Type B pancreatic cell (in vitro differentiated cells): ENCODE data around the gene KRTAP4-9. TPM values are rescaled to one million over a fixed set of nuclear protein-coding genes. Genes with fewer than 3 reads are reported as not detected.
"Not testable (repeated sequence)": the region's sequence is repeated elsewhere in the genome, so short reads cannot be mapped to it uniquely, and the experiment has no call there.

Experiments used
- DNase-seq: peaks from one replicate; pipeline ENCODE4 v3.0.0; 2021; ENCODE audit warnings: mixed read lengths; ENCODE audit not compliant: unreplicated experiment; ENCODE audit errors: extremely low spot score
- H3K27ac Mint-ChIP-seq: 2 replicates; pipeline ENCODE4 v1.8.0; 2021; ENCODE audit warnings: mild to moderate bottlenecking, mixed read lengths
- H3K27me3 Mint-ChIP-seq: 2 replicates; pipeline ENCODE4 v1.8.0; 2021; ENCODE audit warnings: mixed read lengths
- H3K36me3 Mint-ChIP-seq: 2 replicates; pipeline ENCODE4 v1.8.0; 2021; ENCODE audit warnings: mixed read lengths
- H3K4me1 Mint-ChIP-seq: one replicate; pipeline ENCODE4 v1.8.0; 2021; ENCODE audit warnings: mixed read lengths; ENCODE audit not compliant: unreplicated experiment
- H3K4me3 Mint-ChIP-seq: 2 replicates; pipeline ENCODE4 v1.8.0; 2021; ENCODE audit warnings: mild to moderate bottlenecking, mixed read lengths
- H3K9me3 Mint-ChIP-seq: 2 replicates; pipeline ENCODE4 v1.8.0; 2021; ENCODE audit warnings: mixed read lengths
- total RNA-seq: library from RNA; stranded (reverse); gene quantifications from 2 replicates; pipeline ENCODE4 v1.2.1, GENCODE V29; 2021; ENCODE audit warnings: low replicate concordance
- TF ChIP-seq, protein P1 (sequence below): fragments of 200-600 bp; sonication (generic); conservative IDR thresholded peaks from 2 replicates; pipeline ENCODE4 v1.5.0; 2021; ENCODE audit warnings: antibody characterized with exemption, mild to moderate bottlenecking

Gene KRTAP4-9
- total RNA-seq, 1 donor from 2014 or later = not detected

DNA sequence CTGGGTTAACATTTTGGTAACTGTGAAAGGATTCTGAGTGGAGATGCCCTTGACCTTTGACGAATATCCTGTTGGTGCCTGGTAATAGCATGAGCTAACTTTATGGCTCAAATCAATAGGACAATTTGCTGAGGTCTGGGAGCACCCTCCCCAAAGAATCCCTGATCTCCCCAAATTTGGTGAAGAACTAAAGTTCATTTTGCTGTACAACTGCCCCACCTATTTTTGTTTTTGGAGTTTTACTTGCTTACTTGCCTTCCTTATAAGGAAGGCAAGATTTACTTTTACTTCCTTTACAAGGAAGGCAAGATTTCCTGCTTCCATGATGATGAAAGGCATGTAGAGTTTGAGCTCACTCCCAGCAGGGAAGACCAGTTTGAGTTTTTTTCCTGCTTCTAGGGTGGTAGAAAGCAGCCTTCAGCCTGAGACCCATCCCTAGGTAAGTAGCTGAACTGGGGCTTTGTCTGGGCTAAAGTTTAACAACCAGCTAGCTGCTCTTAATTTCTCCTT is 2.8 kb downstream of the KRTAP4-9 start:
- Mint-ChIP-seq H3K4me1 (peaks cover 4% of the 10 kb centered on the region), H3K27ac (peak overlapping the region; percentile 24), H3K36me3 (no peaks in the 10 kb centered on the region), H3K9me3 (peaks cover 6% of the 10 kb centered on the region), H3K4me3 (peak overlapping the region; percentile 24), H3K27me3 (no peaks in the 10 kb centered on the region)
- TF ChIP-seq, protein P1, sequence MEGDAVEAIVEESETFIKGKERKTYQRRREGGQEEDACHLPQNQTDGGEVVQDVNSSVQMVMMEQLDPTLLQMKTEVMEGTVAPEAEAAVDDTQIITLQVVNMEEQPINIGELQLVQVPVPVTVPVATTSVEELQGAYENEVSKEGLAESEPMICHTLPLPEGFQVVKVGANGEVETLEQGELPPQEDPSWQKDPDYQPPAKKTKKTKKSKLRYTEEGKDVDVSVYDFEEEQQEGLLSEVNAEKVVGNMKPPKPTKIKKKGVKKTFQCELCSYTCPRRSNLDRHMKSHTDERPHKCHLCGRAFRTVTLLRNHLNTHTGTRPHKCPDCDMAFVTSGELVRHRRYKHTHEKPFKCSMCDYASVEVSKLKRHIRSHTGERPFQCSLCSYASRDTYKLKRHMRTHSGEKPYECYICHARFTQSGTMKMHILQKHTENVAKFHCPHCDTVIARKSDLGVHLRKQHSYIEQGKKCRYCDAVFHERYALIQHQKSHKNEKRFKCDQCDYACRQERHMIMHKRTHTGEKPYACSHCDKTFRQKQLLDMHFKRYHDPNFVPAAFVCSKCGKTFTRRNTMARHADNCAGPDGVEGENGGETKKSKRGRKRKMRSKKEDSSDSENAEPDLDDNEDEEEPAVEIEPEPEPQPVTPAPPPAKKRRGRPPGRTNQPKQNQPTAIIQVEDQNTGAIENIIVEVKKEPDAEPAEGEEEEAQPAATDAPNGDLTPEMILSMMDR = no peak
- DNase-seq = no peak

DNA sequence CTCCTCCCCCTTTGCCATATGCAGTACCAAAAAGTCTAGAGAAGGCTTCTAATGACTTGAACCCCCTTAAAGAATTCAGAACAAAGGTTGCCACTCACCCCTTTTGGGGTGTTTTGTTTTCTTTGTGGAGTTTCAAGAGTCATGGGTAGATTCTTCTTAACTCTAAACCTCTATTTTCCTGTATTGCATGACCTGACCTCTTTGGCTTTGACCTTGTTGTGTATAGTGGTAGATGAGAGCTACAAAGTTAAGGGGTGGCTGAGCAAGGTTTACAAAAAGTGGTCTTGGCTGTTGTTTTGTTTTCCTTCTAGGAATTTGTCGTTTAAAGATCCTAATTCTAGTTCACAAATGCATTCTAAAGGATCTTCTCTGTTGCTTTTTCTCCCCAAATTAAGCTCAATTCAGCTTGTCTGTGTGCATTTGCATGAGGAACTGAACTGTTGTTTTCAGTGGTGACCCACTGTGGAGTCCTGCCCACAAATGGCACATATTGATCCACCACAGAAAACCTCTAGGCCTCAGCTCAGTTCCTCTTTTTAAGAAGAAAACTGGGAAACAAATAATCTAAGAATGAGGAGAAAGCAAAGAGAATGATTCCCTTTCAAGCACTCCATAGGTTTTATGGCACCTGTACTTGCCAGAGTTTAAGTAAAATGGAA is 3.7 kb downstream of the KRTAP4-9 start:
- H3K36me3 Mint-ChIP-seq, H3K4me3 Mint-ChIP-seq, H3K27ac Mint-ChIP-seq, H3K9me3 Mint-ChIP-seq, DNase-seq, H3K4me1 Mint-ChIP-seq, H3K27me3 Mint-ChIP-seq: not testable (repeated sequence)

DNA sequence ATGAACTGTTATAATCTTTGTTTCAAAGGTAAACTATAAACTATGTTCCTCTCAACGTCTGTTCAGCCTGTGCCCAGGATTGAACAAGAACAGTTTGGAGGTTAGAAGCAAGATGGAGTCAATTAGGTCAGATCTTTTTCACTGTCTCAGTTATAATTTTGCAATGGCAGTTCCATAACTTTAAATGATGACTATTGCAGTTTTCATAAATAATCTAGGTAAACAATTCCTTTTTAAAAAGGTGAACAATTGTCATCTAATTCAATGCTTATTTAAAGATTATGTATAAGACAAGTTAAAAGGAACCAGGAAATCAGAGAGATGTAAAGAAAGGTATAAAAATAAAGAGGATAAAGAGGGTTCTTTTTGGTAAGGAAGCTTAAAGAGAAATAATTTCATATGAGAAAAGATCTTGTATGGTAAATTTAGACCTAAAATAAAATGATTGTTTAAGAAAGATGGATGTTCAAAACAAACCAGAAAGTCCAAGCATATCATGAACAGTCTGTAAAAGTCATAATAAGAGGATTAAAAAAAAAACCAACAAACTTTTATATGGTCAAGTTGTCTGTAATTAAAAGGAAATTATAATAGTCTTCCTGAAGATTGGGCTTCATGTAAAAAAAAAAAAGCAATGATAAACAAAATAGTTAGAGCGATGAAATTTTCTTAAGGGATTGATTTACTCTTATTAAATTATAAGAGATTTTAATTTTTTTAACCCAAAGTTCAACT is 6.1 kb downstream of the KRTAP4-9 start:
- Mint-ChIP-seq H3K36me3 (no peaks in the 10 kb centered on the region), H3K9me3 (peaks cover 6% of the 10 kb centered on the region), H3K4me1 (no peaks in the 10 kb centered on the region), H3K4me3 (no peak overlapping the region), H3K27ac (no peak overlapping the region), H3K27me3 (no peaks in the 10 kb centered on the region)
- TF ChIP-seq, protein P1 = no peak
- DNase-seq = no peak

DNA sequence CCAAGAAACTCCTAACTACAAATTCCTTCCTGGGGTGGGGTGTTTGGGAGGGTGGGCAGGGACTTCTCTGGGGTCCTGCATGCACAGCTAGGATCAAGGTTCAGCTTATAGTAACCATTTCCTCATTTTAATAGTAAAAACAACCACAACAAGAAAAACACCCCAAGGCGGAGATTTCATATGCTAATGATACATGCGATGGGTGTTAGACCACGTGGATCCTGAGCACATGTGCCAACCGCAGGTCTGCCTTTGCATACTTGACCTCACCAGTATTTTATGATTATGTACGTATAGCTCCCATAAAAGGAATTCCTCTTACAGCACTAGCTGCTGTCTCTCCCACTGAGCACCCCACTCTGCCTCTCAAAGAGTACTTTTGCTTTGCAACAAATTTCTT is 11.1 kb downstream of the KRTAP4-9 start:
- Mint-ChIP-seq H3K9me3 (no peaks in the 10 kb centered on the region), H3K4me1 (peaks cover 4% of the 10 kb centered on the region), H3K4me3 (no peak overlapping the region), H3K27ac (no peak overlapping the region), H3K36me3 (no peaks in the 10 kb centered on the region), H3K27me3 (no peaks in the 10 kb centered on the region)
- TF ChIP-seq, protein P1 = no peak
- no peak for DNase-seq

DNA sequence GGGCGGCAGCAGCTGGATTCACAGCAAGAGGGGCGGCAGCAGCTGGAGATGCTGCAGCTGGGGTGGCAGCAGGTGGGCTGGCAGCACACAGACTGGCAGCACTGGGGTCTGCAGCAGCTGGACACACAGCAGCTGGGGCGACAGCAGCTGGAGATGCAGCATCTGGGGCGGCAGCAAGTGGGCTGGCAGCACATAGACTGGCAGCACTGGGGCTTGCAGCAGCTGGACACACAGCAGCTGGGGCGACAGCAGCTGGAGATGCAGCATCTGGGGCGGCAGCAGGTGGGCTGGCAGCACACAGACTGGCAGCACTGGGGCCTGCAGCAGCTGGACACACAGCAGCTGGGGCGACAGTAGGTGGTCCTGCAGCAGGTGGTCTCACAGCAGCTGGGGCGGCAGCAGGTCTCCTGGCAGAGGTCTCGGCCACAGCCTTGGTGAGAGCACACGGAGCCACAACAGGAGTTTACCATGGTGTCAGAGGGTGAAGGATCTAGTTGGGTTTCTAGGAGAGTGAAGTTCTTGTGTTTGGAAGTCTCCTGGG is 12.7 kb downstream of the KRTAP4-9 start, which contains the start of gene KRTAP4-11:
TSS of gene KRTAP4-11 (minus strand) at position 528 of the 541 bp plus-strand sequence. CDS start at position 470, 58 bp downstream.
- H3K27ac Mint-ChIP-seq = not testable (repeated sequence)

DNA sequence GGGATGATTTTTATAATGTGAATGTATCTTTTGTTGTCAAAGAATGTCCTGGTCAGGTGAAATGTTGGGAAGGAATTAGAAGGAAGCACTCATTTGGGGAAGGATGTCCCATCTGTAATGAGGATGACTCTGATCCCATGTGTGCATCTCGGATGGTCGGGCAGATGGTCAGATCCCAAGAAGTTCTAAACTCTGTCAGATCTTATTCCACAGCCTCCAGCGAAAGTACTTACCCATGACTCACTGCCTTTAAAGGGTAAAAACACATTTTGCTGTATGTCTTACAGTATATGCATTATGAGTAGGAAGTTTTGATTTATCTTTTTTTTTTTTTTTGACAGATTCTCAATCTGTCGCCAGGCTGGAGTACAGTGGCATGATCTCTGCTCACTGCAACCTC is 13.5 kb downstream of the KRTAP4-9 start:
- Mint-ChIP-seq H3K36me3 (no peaks in the 10 kb centered on the region), H3K4me3 (no peak overlapping the region), H3K4me1 (peaks cover 4% of the 10 kb centered on the region), H3K9me3 (no peaks in the 10 kb centered on the region), H3K27ac (no peak overlapping the region), H3K27me3 (no peaks in the 10 kb centered on the region)
- TF ChIP-seq, protein P1 = no peak
- DNase-seq = no peak

More for the DNA sequence above, 12.7 kb downstream of the KRTAP4-9 start, which contains the start of gene KRTAP4-11:
- H3K27me3 Mint-ChIP-seq, H3K4me1 Mint-ChIP-seq, H3K9me3 Mint-ChIP-seq, DNase-seq, H3K36me3 Mint-ChIP-seq, H3K4me3 Mint-ChIP-seq: not testable (repeated sequence)

DNA sequence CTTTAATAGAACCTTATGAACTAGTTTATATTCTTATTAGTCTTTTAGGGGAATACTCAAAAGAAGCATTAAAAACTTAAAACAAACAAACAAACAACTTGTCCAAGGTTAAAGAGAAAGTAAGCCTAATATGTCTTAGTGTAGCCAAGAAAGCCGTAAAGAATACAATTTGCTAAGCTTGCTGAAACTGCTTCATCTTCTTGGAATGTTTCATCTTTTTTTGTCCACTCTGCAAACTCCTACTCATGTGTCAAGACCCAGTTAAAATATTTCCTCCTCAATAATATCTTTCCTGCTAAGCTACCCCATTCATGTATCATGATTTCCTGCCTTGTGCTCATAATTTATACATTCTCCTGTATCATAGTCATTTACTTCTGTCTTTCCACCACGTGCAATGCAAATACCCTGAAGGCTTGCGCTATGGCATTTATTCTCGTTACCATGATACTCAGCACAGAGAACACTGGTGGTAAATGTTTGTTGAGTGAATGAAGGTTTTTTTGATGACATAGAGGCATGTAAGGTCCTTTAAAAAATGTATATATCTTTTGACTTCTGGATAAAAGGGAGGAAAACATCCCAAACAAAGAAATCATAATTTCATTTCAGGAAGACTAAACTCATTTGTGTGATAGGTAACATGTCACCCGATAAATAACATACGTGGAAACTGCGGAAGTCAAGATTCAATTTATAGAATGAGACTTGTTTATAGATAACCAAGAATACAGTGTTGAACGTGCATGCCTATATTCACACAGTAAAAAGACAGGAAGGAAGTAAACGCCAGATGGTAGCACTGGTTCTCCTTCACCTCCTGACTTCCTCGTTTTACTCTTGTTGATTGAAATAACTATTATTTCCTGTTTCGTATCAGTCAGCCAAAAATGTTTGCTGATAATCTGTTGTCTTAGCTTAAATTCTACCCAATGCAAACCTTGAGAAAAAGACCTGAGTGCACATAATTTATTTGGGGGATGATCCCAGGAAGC is 14.8 kb downstream of the KRTAP4-9 start:
- not testable (repeated sequence) for H3K4me3 Mint-ChIP-seq, H3K4me1 Mint-ChIP-seq, H3K27me3 Mint-ChIP-seq, H3K9me3 Mint-ChIP-seq, DNase-seq, H3K36me3 Mint-ChIP-seq, H3K27ac Mint-ChIP-seq
